H1 (cell line): Measurements from ENCODE around the gene ZNRF3. TPM values are rescaled to one million over a fixed set of nuclear protein-coding genes. Genes with fewer than 3 reads are reported as not detected.

Experiments
- CTCF ChIA-PET: fragments of 300-600 bp; sonication (Branson Sonifier 250); formaldehyde crosslinking; loops from one replicate; lab custom pipeline; 2021; ENCODE audit not compliant: partially characterized antibody; lab: Charles Lee
- POLR2A ChIA-PET: fragments of 300-600 bp; sonication (Branson Sonifier 250); formaldehyde crosslinking; loops from one replicate; lab custom pipeline; 2021; ENCODE audit warnings: inconsistent platforms; ENCODE audit not compliant: partially characterized antibody; lab: Charles Lee
- DNase-seq, 2 experiments: peaks; one replicate each; pipeline versions ENCODE4 v3.0.0 to v3.0.0-alpha.2; 2010 to 2022; ENCODE audit warnings: low spot score in 2 of 2, low read depth in 1 of 2, mixed read lengths in 1 of 2
- FAIRE-seq: peaks from 2 replicates; lab custom pipeline; 2011; peaks lifted over from hg19 to GRCh38; lab: Jason Lieb, UNC
- H2AFZ ChIP-seq: 2 replicates; pipeline ENCODE4 v1.8.1; 2012; ENCODE audit warnings: low read length, inconsistent platforms
- H2AK5ac ChIP-seq: 2 replicates; pipeline ENCODE4 v1.6.1; 2013; ENCODE audit warnings: low read depth, low read length
- H2BK120ac ChIP-seq: replicated peaks from 2 replicates; pipeline ENCODE3; 2013; ENCODE audit warnings: low read depth, low read length, inconsistent platforms
- H2BK12ac ChIP-seq: 2 replicates; pipeline ENCODE4 v1.6.1; 2013; ENCODE audit warnings: low read depth, low read length
- H2BK15ac ChIP-seq: 2 replicates; pipeline ENCODE4 v1.6.1; 2013; ENCODE audit warnings: low read length
- H2BK20ac ChIP-seq: 2 replicates; pipeline ENCODE4 v1.6.1; 2013; ENCODE audit warnings: low read length
- H2BK5ac ChIP-seq: 2 replicates; pipeline ENCODE4 v1.6.1; 2013; ENCODE audit warnings: low read depth, low read length
- H3K14ac ChIP-seq: 2 replicates; pipeline ENCODE4 v1.6.1; 2013; ENCODE audit warnings: inconsistent platforms; ENCODE audit not compliant: insufficient read length
- H3K18ac ChIP-seq: 2 replicates; pipeline ENCODE4 v1.6.1; 2013; ENCODE audit warnings: low read length; ENCODE audit errors: extremely low read depth
- H3K23ac ChIP-seq: 2 replicates; pipeline ENCODE4 v1.6.1; 2013; ENCODE audit warnings: inconsistent platforms; ENCODE audit not compliant: insufficient read length
- H3K23me2 ChIP-seq: 2 replicates; pipeline ENCODE4 v1.6.1; 2013; ENCODE audit warnings: low read depth, low read length
- H3K27ac ChIP-seq: 2 replicates; pipeline ENCODE4 v1.6.1; 2011; ENCODE audit warnings: low read depth, low read length, inconsistent platforms
- H3K27me3 ChIP-seq, 4 experiments: replicated peaks in 1 of 4; 1 replicate in 1 of 4; 2 replicates in 3 of 4; pipeline versions ENCODE4 v1.6.1 to v1.8.1; 2011 to 2013; ENCODE audit warnings: low read length in 3 of 4, mild to moderate bottlenecking in 3 of 4, inconsistent platforms in 2 of 4, mixed read lengths in 2 of 4, moderate library complexity in 1 of 4; ENCODE audit not compliant: control insufficient read depth in 3 of 4, insufficient read depth in 3 of 4; ENCODE audit errors: extremely low read depth in 1 of 4
- H3K36me3 ChIP-seq, 4 experiments: 2 replicates each; pipeline versions ENCODE4 v1.6.1 to v1.8.1; 2011 to 2013; ENCODE audit warnings: mild to moderate bottlenecking in 4 of 4, low read length in 3 of 4, moderate library complexity in 2 of 4, control low read depth in 1 of 4, inconsistent platforms in 1 of 4; ENCODE audit not compliant: insufficient read depth in 4 of 4, control insufficient read depth in 2 of 4
- H3K4ac ChIP-seq: replicated peaks from 2 replicates; pipeline ENCODE3; 2013; ENCODE audit warnings: low read length, low read depth, mixed read lengths, inconsistent platforms; ENCODE audit not compliant: insufficient read length
- H3K4me1 ChIP-seq, 4 experiments: replicated peaks in 1 of 4; 1 replicate in 1 of 4; 2 replicates in 3 of 4; pipeline versions ENCODE4 v1.6.1 to v1.8.1; 2011 to 2013; ENCODE audit warnings: low read length in 3 of 4, inconsistent platforms in 2 of 4, mixed read lengths in 1 of 4; ENCODE audit not compliant: insufficient read depth in 4 of 4, control insufficient read depth in 3 of 4
- H3K4me2 ChIP-seq, 2 experiments: 2 replicates each; pipeline versions ENCODE4 v1.6.1 to v1.8.1; 2011 to 2013; ENCODE audit warnings: low read depth in 2 of 2, low read length in 2 of 2, control low read depth in 1 of 2, inconsistent platforms in 1 of 2, mild to moderate bottlenecking in 1 of 2; ENCODE audit not compliant: insufficient read depth in 1 of 2
- H3K4me3 ChIP-seq, 4 experiments: fragments of 200-600, 300-600 bp in 1 of 4; sonication (generic), shearing (Covaris generic), sonication (Bioruptor Twin) in 1 of 4; 2 replicates each; pipeline versions ENCODE4 v1.5.1 to v1.8.1; 2011 to 2016; ENCODE audit warnings: low read length in 4 of 4, low read depth in 3 of 4, control low read depth in 2 of 4, inconsistent platforms in 2 of 4, mild to moderate bottlenecking in 2 of 4, mixed read lengths in 1 of 4, moderate library complexity in 1 of 4; ENCODE audit not compliant: insufficient read depth in 2 of 4; ENCODE audit errors: extremely low read depth in 1 of 4
- H3K56ac ChIP-seq: replicated peaks from 2 replicates; pipeline ENCODE3; 2013; ENCODE audit warnings: low read depth, mild to moderate bottlenecking, mixed read lengths, low read length, inconsistent platforms; ENCODE audit not compliant: insufficient read length
- H3K79me1 ChIP-seq: 2 replicates; pipeline ENCODE4 v1.6.1; 2013; ENCODE audit warnings: low read depth, low read length, control low read depth
- H3K79me2 ChIP-seq, 2 experiments: 2 replicates each; pipeline versions ENCODE4 v1.6.1 to v1.8.1; 2012 to 2013; ENCODE audit warnings: low read length in 2 of 2, mild to moderate bottlenecking in 2 of 2, inconsistent platforms in 1 of 2; ENCODE audit not compliant: insufficient read depth in 2 of 2, control insufficient read depth in 1 of 2
- H3K9ac ChIP-seq, 4 experiments: replicated peaks in 1 of 4; 1 replicate in 1 of 4; 2 replicates in 3 of 4; pipeline versions ENCODE4 v1.6.1 to v1.8.1; 2011 to 2013; ENCODE audit warnings: low read depth in 3 of 4, low read length in 3 of 4, control low read depth in 2 of 4, mild to moderate bottlenecking in 2 of 4, moderate library complexity in 2 of 4, inconsistent platforms in 1 of 4; ENCODE audit errors: extremely low read depth in 1 of 4
- H3K9me3 ChIP-seq, 2 experiments: 2 replicates each; pipeline versions ENCODE4 v1.6.1 to v1.8.1; 2012 to 2013; ENCODE audit warnings: mild to moderate bottlenecking in 2 of 2, moderate library complexity in 2 of 2, control low read depth in 1 of 2, inconsistent platforms in 1 of 2, low read depth in 1 of 2, low read length in 1 of 2, mixed read lengths in 1 of 2; ENCODE audit not compliant: insufficient read depth in 2 of 2
- H4K20me1 ChIP-seq, 2 experiments: replicated peaks in 1 of 2; 2 replicates each; pipeline versions ENCODE3 to v1.8.1; 2011 to 2013; ENCODE audit warnings: inconsistent platforms in 2 of 2, low read length in 2 of 2, mild to moderate bottlenecking in 1 of 2; ENCODE audit not compliant: insufficient read depth in 2 of 2, control insufficient read depth in 1 of 2
- H4K5ac ChIP-seq: 2 replicates; pipeline ENCODE4 v1.6.1; 2013; ENCODE audit warnings: low read length, low read depth, mixed read lengths, inconsistent platforms; ENCODE audit not compliant: insufficient read length
- H4K8ac ChIP-seq: 2 replicates; pipeline ENCODE4 v1.8.0; 2013; ENCODE audit warnings: mild to moderate bottlenecking, moderate library complexity, low read length, inconsistent platforms; ENCODE audit not compliant: insufficient read depth; ENCODE audit errors: extremely low read depth
- H4K91ac ChIP-seq: replicated peaks from 2 replicates; pipeline ENCODE3; 2013; ENCODE audit warnings: low read length, mixed read lengths, inconsistent platforms; ENCODE audit not compliant: insufficient read length
- CBX5 ChIP-seq: fragments of 300-800, 300-1000 bp; sonication (generic); IDR thresholded peaks from 2 replicates; pipeline ENCODE4 v1.7.1; 2016; ENCODE audit warnings: antibody characterized with exemption, low read length, low read depth
- NRF1 ChIP-seq: IDR thresholded peaks from 2 replicates; pipeline ENCODE4 v1.6.1; 2011; ENCODE audit warnings: mild to moderate bottlenecking, low read depth, low read length, improper control_type of control experiment
- WGBS, 2 experiments: shearing (Covaris generic) in 1 of 2; methylation state at CpG; one replicate each; pipeline versions ENCODE4 v1.1.6 to v1.1.7; 2013 to 2015; ENCODE audit warnings: low lambda C conversion rate in 2 of 2, mixed read lengths in 2 of 2, inconsistent platforms in 1 of 2, low coverage in 1 of 2, missing lambda C conversion rate in 1 of 2; ENCODE audit not compliant: insufficient replicate concordance in 2 of 2, insufficient coverage in 1 of 2, insufficient read length in 1 of 2; ENCODE audit errors: extremely low coverage in 1 of 2, missing lambda C conversion rate in 1 of 2; 5-methylcytosine and 5-hydroxymethylcytosine counted together
- polyA plus RNA-seq, 7 experiments: library from polyadenylated mRNA; depleted of rRNA in 3 of 7; stranded (reverse) in 5 of 7; unstranded in 2 of 7; fragments of >200 nt in 5 of 7; fragments of 200-250 nt in 2 of 7; gene quantifications; 1 replicate in 5 of 7; 2 replicates in 1 of 7; 4 replicates in 1 of 7; pipeline versions ENCODE4 v1.2.1 to v1.2.3, GENCODE V29; 2011 to 2013; ENCODE audit warnings: missing spikeins in 2 of 7, mixed read lengths in 2 of 7
- total RNA-seq: library from RNA; stranded (reverse); fragmentation: NEBNext Ultra II Directional; extraction: Animal tissue kit (Norgen Biotek cat#: 25700); gene quantifications from 2 replicates; pipeline ENCODE4 v1.2.1, GENCODE V29; 2021

ZNRF3 gene
- total and polyA plus RNA-seq, 2 of the 8 experiments (the other 6 are each of a cell fraction or from before 2014, with no cell fraction given) = 14.1 to 21.7 TPM

GRCh38 chr22:28893810-28894209 is 10.4 kb downstream of the ZNRF3 start:
- Histone ChIP-seq H3K4me1 (peaks cover 13 to 23% (median 20%) of the 10 kb centered on the region in 4 experiments), H2BK15ac (no peak overlapping the region), H3K14ac (no peak overlapping the region), H3K4me2 (no peak overlapping the region), H2BK12ac (no peak overlapping the region), H2BK5ac (no peak overlapping the region), H3K79me1 (peaks cover 15% of the 10 kb centered on the region), H3K9me3 (no peaks in the 10 kb centered on the region), H3K4me3 (no peak overlapping the region), H4K91ac (no peak overlapping the region), H2AK5ac (no peak overlapping the region), H3K27me3 (no peaks in the 10 kb centered on the region), H2BK120ac (no peak overlapping the region), H3K23ac (no peak overlapping the region), H3K23me2 (no peaks in the 10 kb centered on the region), H3K36me3 (no peaks in the 10 kb centered on the region), H3K79me2 (peaks cover 11 to 92% of the 10 kb centered on the region in 2 experiments), H3K9ac (no peak overlapping the region), H3K18ac (no peak overlapping the region), H3K27ac (no peak overlapping the region), H4K20me1 (peaks cover 12 to 22% of the 10 kb centered on the region in 2 experiments), H2AFZ (no peak overlapping the region), H4K5ac (no peak overlapping the region), H2BK20ac (no peak overlapping the region), H4K8ac (no peak overlapping the region), H3K4ac (no peak overlapping the region), H3K56ac (no peak overlapping the region)
- TF ChIP-seq NRF1 (no peak), CBX5 (no peak)
- FAIRE-seq (no peak), DNase-seq (no peak)
- ChIA-PET CTCF (interaction anchor here (1.0 kb wide), 1 partner anchor 9 kb away, joined by 4 read pairs; no protein-coding TSS in a partner anchor), POLR2A (interaction anchor here (0.7 to 2.6 kb wide), 2 partner anchors 10 to 147 kb away, joined by 4 to 10 read pairs; partner anchors contain the start of gene ZNRF3)
- WGBS, 2 experiments = 97% methylated on average over 4 of the region's 4 CpGs; no CpG with 5 or more reads in 1 of the 2 experiments
